ENCODE measurements around the gene MRPL20.

DNA sequence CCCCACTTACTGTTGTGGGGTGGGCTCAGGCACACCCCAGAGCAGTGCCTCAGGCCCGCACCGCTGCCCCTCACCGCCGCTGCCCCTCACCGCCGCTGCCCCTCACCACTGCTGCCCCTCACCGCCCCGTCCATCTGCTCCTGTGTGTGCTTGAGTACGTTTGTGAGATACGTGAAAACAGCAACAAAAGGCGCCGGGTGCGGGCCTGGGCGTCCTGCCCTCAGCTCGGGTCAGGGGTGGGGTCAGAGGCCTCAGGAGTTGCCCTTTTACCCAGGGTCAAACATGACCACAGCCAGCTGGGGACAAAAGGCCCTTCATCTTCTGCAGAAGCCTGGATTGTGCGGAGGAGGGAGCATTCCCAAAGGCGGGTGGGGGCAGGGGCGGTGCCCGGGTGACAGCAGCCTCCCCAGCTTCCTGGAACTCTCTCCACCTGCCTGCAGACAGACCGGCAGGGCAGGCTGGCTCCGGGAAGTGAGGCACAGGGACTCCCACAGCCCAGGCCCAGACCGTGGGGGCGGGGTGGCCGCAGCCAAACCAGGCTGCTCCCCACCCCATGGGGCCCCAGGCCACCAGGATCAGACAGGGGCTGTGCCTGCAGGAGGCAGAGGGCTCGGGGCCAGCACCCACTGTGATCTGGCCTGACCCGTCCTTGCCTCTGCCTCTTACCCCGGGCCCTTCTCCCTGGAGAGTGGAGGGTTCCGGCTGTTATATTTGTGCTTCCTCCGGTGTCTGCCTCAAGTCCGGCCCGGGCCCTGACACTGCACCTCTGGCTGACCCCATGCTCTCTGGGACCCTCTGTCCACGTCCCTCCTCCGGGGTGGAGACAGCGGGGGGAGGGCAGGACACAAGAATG lies 26.1 kb upstream of the MRPL20 start:
- TF ChIP-seq, protein P1, sequence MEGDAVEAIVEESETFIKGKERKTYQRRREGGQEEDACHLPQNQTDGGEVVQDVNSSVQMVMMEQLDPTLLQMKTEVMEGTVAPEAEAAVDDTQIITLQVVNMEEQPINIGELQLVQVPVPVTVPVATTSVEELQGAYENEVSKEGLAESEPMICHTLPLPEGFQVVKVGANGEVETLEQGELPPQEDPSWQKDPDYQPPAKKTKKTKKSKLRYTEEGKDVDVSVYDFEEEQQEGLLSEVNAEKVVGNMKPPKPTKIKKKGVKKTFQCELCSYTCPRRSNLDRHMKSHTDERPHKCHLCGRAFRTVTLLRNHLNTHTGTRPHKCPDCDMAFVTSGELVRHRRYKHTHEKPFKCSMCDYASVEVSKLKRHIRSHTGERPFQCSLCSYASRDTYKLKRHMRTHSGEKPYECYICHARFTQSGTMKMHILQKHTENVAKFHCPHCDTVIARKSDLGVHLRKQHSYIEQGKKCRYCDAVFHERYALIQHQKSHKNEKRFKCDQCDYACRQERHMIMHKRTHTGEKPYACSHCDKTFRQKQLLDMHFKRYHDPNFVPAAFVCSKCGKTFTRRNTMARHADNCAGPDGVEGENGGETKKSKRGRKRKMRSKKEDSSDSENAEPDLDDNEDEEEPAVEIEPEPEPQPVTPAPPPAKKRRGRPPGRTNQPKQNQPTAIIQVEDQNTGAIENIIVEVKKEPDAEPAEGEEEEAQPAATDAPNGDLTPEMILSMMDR (IDR thresholded peaks at IDR 0.05) = no peak
- no peak for TF ChIP-seq POLR2A (IDR thresholded peaks at IDR 0.05)

Data from thyroid gland (tissue), 4 donors.